OCI-LY7 (cell line): Measurements from ENCODE around the gene PAX4. TPM values are rescaled to one million over a fixed set of nuclear protein-coding genes. Genes with fewer than 3 reads are reported as not detected.

ENCODE experiments used
- BruUV-seq: library from RNA; stranded (reverse); fragments of 400-500 nt; replicated peaks from 2 replicates; lab custom pipeline; 2021; lab: Mats Ljungman, UMichigan
- CTCF ChIA-PET: fragments of 300-600 bp; sonication (Branson Sonifier 250); formaldehyde crosslinking; loops from one replicate; lab custom pipeline; 2022; ENCODE audit warnings: antibody characterized with exemption; ENCODE audit not compliant: unreplicated experiment; lab: Charles Lee
- POLR2A ChIA-PET: fragments of 300-600 bp; sonication (Branson Sonifier 250); formaldehyde crosslinking; loops from one replicate; lab custom pipeline; 2022; ENCODE audit warnings: antibody characterized with exemption; lab: Charles Lee
- DNase-seq: peaks from one replicate; pipeline ENCODE4 v3.0.0-alpha.2; 2015; ENCODE audit warnings: low spot score
- H2AFZ ChIP-seq: fragments of 200-600 bp; sonication (generic), shearing (Covaris generic); 2 replicates; pipeline ENCODE4 v1.6.1; 2014; ENCODE audit warnings: mild to moderate bottlenecking, antibody characterized with exemption, low read length, moderate library complexity
- H3K27ac ChIP-seq: fragments of 200-600 bp; sonication (generic); 2 replicates; pipeline ENCODE4 v1.5.1; 2014; ENCODE audit warnings: mixed run types, low read depth, mild to moderate bottlenecking, moderate library complexity, low read length, inconsistent platforms; ENCODE audit not compliant: poor library complexity, severe bottlenecking
- H3K36me3 ChIP-seq: fragments of 200-600 bp; sonication (generic); 2 replicates; pipeline ENCODE4 v1.6.1; 2014; ENCODE audit warnings: mild to moderate bottlenecking, antibody characterized with exemption, low read length, moderate library complexity, mixed read lengths; ENCODE audit not compliant: insufficient read depth
- H3K4me1 ChIP-seq: fragments of 200-600 bp; sonication (generic); 2 replicates; pipeline ENCODE4 v1.5.1; 2014; ENCODE audit warnings: mild to moderate bottlenecking, low read length; ENCODE audit not compliant: insufficient read depth, poor library complexity, severe bottlenecking
- H3K4me2 ChIP-seq: fragments of 200-600 bp; sonication (generic); 2 replicates; pipeline ENCODE4 v1.6.1; 2014; ENCODE audit warnings: mild to moderate bottlenecking, low read length
- H3K4me3 ChIP-seq: fragments of 200-600 bp; sonication (generic); 2 replicates; pipeline ENCODE4 v1.5.1; 2014; ENCODE audit warnings: mild to moderate bottlenecking, low read depth, low read length; ENCODE audit not compliant: poor library complexity, severe bottlenecking
- H3K79me2 ChIP-seq: fragments of 200-600 bp; sonication (generic); 2 replicates; pipeline ENCODE4 v1.6.1; 2016; ENCODE audit warnings: low read depth, mild to moderate bottlenecking, low read length, moderate library complexity, mixed read lengths; ENCODE audit not compliant: insufficient read depth
- H3K9me2 ChIP-seq: fragments of 200-600 bp; sonication (generic); 2 replicates; pipeline ENCODE4 v1.6.1; 2016; ENCODE audit warnings: mild to moderate bottlenecking, low read length, mixed read lengths; ENCODE audit not compliant: insufficient read depth
- H3K9me3 ChIP-seq: fragments of 200-600 bp; sonication (generic); 2 replicates; pipeline ENCODE4 v1.6.1; 2014; ENCODE audit warnings: mild to moderate bottlenecking, mixed run types, low read length, mixed read lengths
- H4K20me1 ChIP-seq: fragments of 200-600 bp; sonication (generic); 2 replicates; pipeline ENCODE4 v1.6.1; 2014; ENCODE audit warnings: mild to moderate bottlenecking, antibody characterized with exemption, low read length, moderate library complexity, mixed read lengths; ENCODE audit not compliant: insufficient read depth
- EZH2phosphoT487 ChIP-seq: fragments of 200-600 bp; sonication (generic); IDR thresholded peaks from 2 replicates; pipeline ENCODE4 v1.6.1; 2018; ENCODE audit warnings: low read depth, borderline replicate concordance, mild to moderate bottlenecking, mixed run types, antibody characterized with exemption, low read length, moderate library complexity, mixed read lengths
- intact Hi-C: fragments of 100-400 bp; cut with micrococcal nuclease; formaldehyde crosslinking; loops from one replicate; pipeline ENCODE4 v1.10.0; 2022; ENCODE audit not compliant: unreplicated experiment
- total RNA-seq, 2 experiments: library from RNA; depleted of rRNA in 1 of 2; stranded (reverse); fragments of >200 nt in 1 of 2; shearing (Covaris generic) in 1 of 2; gene quantifications; 2 replicates each; pipeline ENCODE4 v1.2.3, GENCODE V29; 2014 to 2022
- TF ChIP-seq, protein P1 (sequence below): fragments of 200-600 bp; sonication (generic); conservative IDR thresholded peaks from 2 replicates; pipeline ENCODE4 v1.5.1; 2014; ENCODE audit warnings: mild to moderate bottlenecking, antibody characterized with exemption, low read length, moderate library complexity, mixed read lengths

Gene PAX4
- total RNA-seq, 2 experiments from 2014 or later, result not detected

DNA sequence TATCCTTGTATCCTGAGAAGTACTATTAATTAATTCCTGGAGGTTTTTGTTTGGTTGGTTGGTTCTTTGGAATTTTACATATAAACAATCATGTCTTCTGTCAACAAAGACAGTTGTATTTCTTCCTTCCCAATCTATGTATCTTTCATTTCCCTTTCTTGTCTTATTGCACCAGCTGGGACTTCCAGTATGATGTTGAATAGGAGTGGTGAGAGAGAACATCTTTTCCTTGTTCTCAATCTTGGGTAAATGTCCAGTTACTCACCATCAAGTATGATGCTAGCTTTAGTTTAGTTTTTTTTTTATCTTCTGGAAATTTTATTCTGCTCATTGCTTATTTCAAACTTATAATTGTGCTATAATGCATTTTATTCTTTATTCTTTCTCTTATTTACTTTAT, 7.4 kb upstream of the PAX4 start:
- no peaks in the 10 kb centered on the region for H3K79me2 ChIP-seq
- no peak overlapping the region for H3K27ac ChIP-seq
- BruUV-seq, result no TSS peak
- no peaks in the 10 kb centered on the region for H4K20me1 ChIP-seq
- ChIA-PET POLR2A (no interaction called here), CTCF (no interaction called here)
- H3K9me3 ChIP-seq, result no peaks in the 10 kb centered on the region
- TF ChIP-seq EZH2phosphoT487, result no peak
- TF ChIP-seq, protein P1, sequence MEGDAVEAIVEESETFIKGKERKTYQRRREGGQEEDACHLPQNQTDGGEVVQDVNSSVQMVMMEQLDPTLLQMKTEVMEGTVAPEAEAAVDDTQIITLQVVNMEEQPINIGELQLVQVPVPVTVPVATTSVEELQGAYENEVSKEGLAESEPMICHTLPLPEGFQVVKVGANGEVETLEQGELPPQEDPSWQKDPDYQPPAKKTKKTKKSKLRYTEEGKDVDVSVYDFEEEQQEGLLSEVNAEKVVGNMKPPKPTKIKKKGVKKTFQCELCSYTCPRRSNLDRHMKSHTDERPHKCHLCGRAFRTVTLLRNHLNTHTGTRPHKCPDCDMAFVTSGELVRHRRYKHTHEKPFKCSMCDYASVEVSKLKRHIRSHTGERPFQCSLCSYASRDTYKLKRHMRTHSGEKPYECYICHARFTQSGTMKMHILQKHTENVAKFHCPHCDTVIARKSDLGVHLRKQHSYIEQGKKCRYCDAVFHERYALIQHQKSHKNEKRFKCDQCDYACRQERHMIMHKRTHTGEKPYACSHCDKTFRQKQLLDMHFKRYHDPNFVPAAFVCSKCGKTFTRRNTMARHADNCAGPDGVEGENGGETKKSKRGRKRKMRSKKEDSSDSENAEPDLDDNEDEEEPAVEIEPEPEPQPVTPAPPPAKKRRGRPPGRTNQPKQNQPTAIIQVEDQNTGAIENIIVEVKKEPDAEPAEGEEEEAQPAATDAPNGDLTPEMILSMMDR, result no peak
- H3K4me3 ChIP-seq, result no peak overlapping the region
- no peaks in the 10 kb centered on the region for H3K4me1 ChIP-seq
- no peak overlapping the region for H2AFZ ChIP-seq
- no peaks in the 10 kb centered on the region for H3K36me3 ChIP-seq
- no peaks in the 10 kb centered on the region for H3K9me2 ChIP-seq
- intact Hi-C loops, result no loop called here
- no peak overlapping the region for H3K4me2 ChIP-seq
- DNase-seq, result no peak

DNA sequence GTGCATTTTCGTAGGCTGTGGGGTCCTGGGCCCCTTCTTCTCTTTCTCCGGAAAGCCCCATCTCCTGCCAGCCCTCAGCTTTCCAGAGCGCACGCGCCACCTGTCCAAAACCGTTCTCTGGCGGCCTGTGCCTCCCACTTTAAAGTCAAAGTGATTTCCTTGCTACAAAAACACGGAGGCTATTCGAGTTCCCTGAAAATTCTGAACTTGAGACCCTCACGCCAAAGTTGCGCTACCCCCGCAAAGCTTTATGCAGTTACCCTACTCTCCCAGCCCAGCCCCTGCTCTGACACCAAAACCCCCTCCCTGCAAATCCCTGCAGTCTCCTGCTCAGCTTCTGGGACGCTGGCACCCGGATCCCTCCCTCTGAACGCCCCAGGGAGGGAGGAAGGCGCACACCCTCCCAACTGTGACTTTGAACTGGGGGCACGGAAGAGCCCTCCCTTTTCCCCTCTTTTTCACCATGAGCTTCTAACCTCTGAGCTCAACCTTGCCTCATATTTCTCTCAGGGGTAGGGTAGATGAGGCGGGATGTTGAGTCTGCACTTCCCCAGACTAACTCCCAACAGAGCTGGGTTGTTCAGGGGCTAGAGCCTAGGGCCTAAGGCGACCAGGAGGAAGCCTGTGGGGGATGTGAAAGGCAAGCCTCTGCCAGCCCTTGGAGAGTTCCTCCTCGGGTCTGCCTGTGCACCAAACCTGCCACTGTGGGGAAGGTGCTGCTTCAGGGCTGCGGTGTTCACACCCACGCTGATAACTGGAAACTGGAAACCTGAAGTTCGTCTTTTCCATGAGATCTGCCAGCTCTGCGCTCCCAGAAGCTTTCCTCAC, 2.7 kb upstream of the PAX4 start:
- intact Hi-C loops, result no loop called here
- TF ChIP-seq, protein P1, result no peak
- TF ChIP-seq EZH2phosphoT487, result no peak
- no peak for DNase-seq
- Histone ChIP-seq H3K4me2 (no peak overlapping the region), H3K36me3 (no peaks in the 10 kb centered on the region), H3K4me3 (no peak overlapping the region), H3K79me2 (no peaks in the 10 kb centered on the region), H3K9me3 (no peaks in the 10 kb centered on the region), H4K20me1 (no peaks in the 10 kb centered on the region), H3K9me2 (no peaks in the 10 kb centered on the region), H3K27ac (no peak overlapping the region), H3K4me1 (no peaks in the 10 kb centered on the region), H2AFZ (no peak overlapping the region)
- no TSS peak for BruUV-seq
- CTCF ChIA-PET, result no interaction called here
- POLR2A ChIA-PET, result interaction anchor here (0.6 kb wide), 2 partner anchors 35 to 1342 kb away, joined by 3 read pairs; partner anchors contain the start of gene GCC1
